ENCODE results near the gene DHX40. TPM values are rescaled to one million over a fixed set of nuclear protein-coding genes. Genes with fewer than 3 reads are reported as not detected.
"Not testable (repeated sequence)": the region's sequence is repeated elsewhere in the genome, so short reads cannot be mapped to it uniquely, and the experiment has no call there.

The DHX40 gene
- total RNA-seq, 1 donor = 85.1 TPM

- H3K27me3 ChIP-seq (ENCODE audit: insufficient read depth, low read length) = no peaks in the 10 kb centered on the region
- peaks cover 48% of the 10 kb centered on the region for H3K4me1 ChIP-seq (ENCODE audit: insufficient read depth, low read length)
- H3K9me3 ChIP-seq (ENCODE audit: low read depth, low read length) = no peaks in the 10 kb centered on the region
- H3K4me3 ChIP-seq (ENCODE audit: low read length) = no peak overlapping the region
Observed at GRCh38 chr17:59632398-59632797, 67.0 kb downstream of the DHX40 start.

GRCh38 chr17:59633658-59634359 lies 68.4 kb downstream of the DHX40 start:
- H3K27me3 ChIP-seq (ENCODE audit: insufficient read depth, low read length) = no peaks in the 10 kb centered on the region
- H3K4me3 ChIP-seq (ENCODE audit: low read length) = no peak overlapping the region
- no peaks in the 10 kb centered on the region for H3K9me3 ChIP-seq (ENCODE audit: low read depth, low read length)
- H3K4me1 ChIP-seq (ENCODE audit: insufficient read depth, low read length) = peaks cover 46% of the 10 kb centered on the region

- Histone ChIP-seq H3K4me3 (ENCODE audit: low read length) (no peak overlapping the region), H3K9me3 (ENCODE audit: low read depth, low read length) (no peaks in the 10 kb centered on the region), H3K27me3 (ENCODE audit: insufficient read depth, low read length) (no peaks in the 10 kb centered on the region), H3K4me1 (ENCODE audit: insufficient read depth, low read length) (peaks cover 40% of the 10 kb centered on the region)
Observed at GRCh38 chr17:59634632-59635541, 69.5 kb downstream of the DHX40 start.

- no peaks in the 10 kb centered on the region for H3K27me3 ChIP-seq (ENCODE audit: insufficient read depth, low read length)
- H3K4me3 ChIP-seq (ENCODE audit: low read length) = no peak overlapping the region
- H3K4me1 ChIP-seq (ENCODE audit: insufficient read depth, low read length) = peaks cover 44% of the 10 kb centered on the region
- no peaks in the 10 kb centered on the region for H3K9me3 ChIP-seq (ENCODE audit: low read depth, low read length)
Observed at GRCh38 chr17:59637611-59638310, 72.4 kb downstream of the DHX40 start.

GRCh38 chr17:59638553-59638952 lies 73.1 kb downstream of the DHX40 start:
- Histone ChIP-seq H3K4me3 (ENCODE audit: low read length) (no peak overlapping the region), H3K27me3 (ENCODE audit: insufficient read depth, low read length) (no peaks in the 10 kb centered on the region), H3K9me3 (ENCODE audit: low read depth, low read length) (no peaks in the 10 kb centered on the region), H3K4me1 (ENCODE audit: insufficient read depth, low read length) (peaks cover 44% of the 10 kb centered on the region)

- Histone ChIP-seq H3K4me1 (ENCODE audit: insufficient read depth, low read length) (peaks cover 34% of the 10 kb centered on the region), H3K4me3 (ENCODE audit: low read length) (no peak overlapping the region), H3K27me3 (ENCODE audit: insufficient read depth, low read length) (no peaks in the 10 kb centered on the region), H3K9me3 (ENCODE audit: low read depth, low read length) (no peaks in the 10 kb centered on the region)
Observed at GRCh38 chr17:59641799-59642484, 76.5 kb downstream of the DHX40 start.

- Histone ChIP-seq H3K4me1 (ENCODE audit: insufficient read depth, low read length) (peaks cover 34% of the 10 kb centered on the region), H3K4me3 (ENCODE audit: low read length) (no peak overlapping the region), H3K27me3 (ENCODE audit: insufficient read depth, low read length) (no peaks in the 10 kb centered on the region), H3K9me3 (ENCODE audit: low read depth, low read length) (no peaks in the 10 kb centered on the region)
Observed at GRCh38 chr17:59642565-59642964, 77.2 kb downstream of the DHX40 start.

GRCh38 chr17:59643159-59644140 lies 78.0 kb downstream of the DHX40 start:
- no peaks in the 10 kb centered on the region for H3K27me3 ChIP-seq (ENCODE audit: insufficient read depth, low read length)
- H3K9me3 ChIP-seq (ENCODE audit: low read depth, low read length) = no peaks in the 10 kb centered on the region
- H3K4me1 ChIP-seq (ENCODE audit: insufficient read depth, low read length) = peaks cover 25% of the 10 kb centered on the region
- H3K4me3 ChIP-seq (ENCODE audit: low read length) = no peak overlapping the region

GRCh38 chr17:59647288-59647687 lies 81.9 kb downstream of the DHX40 start:
- Histone ChIP-seq H3K4me3 (ENCODE audit: low read length) (no peak overlapping the region), H3K9me3 (ENCODE audit: low read depth, low read length) (no peaks in the 10 kb centered on the region), H3K4me1 (ENCODE audit: insufficient read depth, low read length) (peaks cover under 1% of the 10 kb centered on the region), H3K27me3 (ENCODE audit: insufficient read depth, low read length) (no peaks in the 10 kb centered on the region)

GRCh38 chr17:59649886-59650285 lies 84.5 kb downstream of the DHX40 start:
- Histone ChIP-seq H3K4me3 (ENCODE audit: low read length) (no peak overlapping the region), H3K27me3 (ENCODE audit: insufficient read depth, low read length) (no peaks in the 10 kb centered on the region), H3K4me1 (ENCODE audit: insufficient read depth, low read length) (no peaks in the 10 kb centered on the region), H3K9me3 (ENCODE audit: low read depth, low read length) (no peaks in the 10 kb centered on the region)

GRCh38 chr17:59650642-59651041 lies 85.2 kb downstream of the DHX40 start:
- no peaks in the 10 kb centered on the region for H3K27me3 ChIP-seq (ENCODE audit: insufficient read depth, low read length)
- no peak overlapping the region for H3K4me3 ChIP-seq (ENCODE audit: low read length)
- no peaks in the 10 kb centered on the region for H3K9me3 ChIP-seq (ENCODE audit: low read depth, low read length)
- no peaks in the 10 kb centered on the region for H3K4me1 ChIP-seq (ENCODE audit: insufficient read depth, low read length)

- Histone ChIP-seq H3K9me3 (ENCODE audit: low read depth, low read length) (no peaks in the 10 kb centered on the region), H3K4me3 (ENCODE audit: low read length) (no peak overlapping the region), H3K4me1 (ENCODE audit: insufficient read depth, low read length) (peaks cover 2% of the 10 kb centered on the region), H3K27me3 (ENCODE audit: insufficient read depth, low read length) (no peaks in the 10 kb centered on the region)
Observed at GRCh38 chr17:59651346-59651745, 85.9 kb downstream of the DHX40 start.

- no peaks in the 10 kb centered on the region for H3K27me3 ChIP-seq (ENCODE audit: insufficient read depth, low read length)
Observed at GRCh38 chr17:59652119-59652518, 86.7 kb downstream of the DHX40 start.

GRCh38 chr17:59656624-59657023 lies 91.2 kb downstream of the DHX40 start:
- H3K4me1 ChIP-seq (ENCODE audit: insufficient read depth, low read length); H3K9me3 ChIP-seq (ENCODE audit: low read depth, low read length); H3K27me3 ChIP-seq (ENCODE audit: insufficient read depth, low read length); H3K4me3 ChIP-seq (ENCODE audit: low read length): not testable (repeated sequence)

More at GRCh38 chr17:59652119-59652518, 86.7 kb downstream of the DHX40 start:
- H3K4me1 ChIP-seq (ENCODE audit: insufficient read depth, low read length) = peaks cover 3% of the 10 kb centered on the region
- no peaks in the 10 kb centered on the region for H3K9me3 ChIP-seq (ENCODE audit: low read depth, low read length)
- H3K4me3 ChIP-seq (ENCODE audit: low read length) = no peak overlapping the region
